Fibroblast of lung (primary cell): ENCODE measurements around the gene URI1. TPM values are rescaled to one million over a fixed set of nuclear protein-coding genes. Genes with fewer than 3 reads are reported as not detected.

ENCODE experiments used
- DNase-seq, 2 donors: peaks; one replicate each; pipeline versions ENCODE4 v3.0.0 to v3.0.0-alpha.2; 2010; ENCODE audit warnings: low read depth in 2 of 2
- H2AFZ ChIP-seq: 2 replicates; pipeline ENCODE4 v1.5.1; 2012; ENCODE audit warnings: low read length, control low read depth, inconsistent platforms
- H3K27ac ChIP-seq: 2 replicates; pipeline ENCODE4 v1.5.1; 2011; ENCODE audit warnings: low read length, control low read depth; ENCODE audit not compliant: insufficient read depth
- H3K27me3 ChIP-seq: 2 replicates; pipeline ENCODE4 v1.5.1; 2011; ENCODE audit warnings: mild to moderate bottlenecking, low read length; ENCODE audit not compliant: control insufficient read depth, insufficient read depth
- H3K36me3 ChIP-seq: 2 replicates; pipeline ENCODE4 v1.5.1; 2011; ENCODE audit warnings: low read length; ENCODE audit not compliant: control insufficient read depth, insufficient read depth
- H3K4me1 ChIP-seq: 2 replicates; pipeline ENCODE4 v1.5.1; 2011; ENCODE audit warnings: low read length; ENCODE audit not compliant: control insufficient read depth, insufficient read depth; ENCODE audit errors: extremely low read depth
- H3K4me2 ChIP-seq: 2 replicates; pipeline ENCODE4 v1.5.1; 2011; ENCODE audit warnings: low read length, control low read depth; ENCODE audit not compliant: insufficient read depth; ENCODE audit errors: extremely low read depth
- H3K4me3 ChIP-seq, 4 experiments: fragments of 200-600 bp in 1 of 4; sonication (generic) in 1 of 4; replicated peaks in 1 of 4; 2 replicates each; pipeline ENCODE4 v1.5.1; 2011 to 2016; ENCODE audit warnings: low read length in 4 of 4, low read depth in 3 of 4, mild to moderate bottlenecking in 3 of 4, control low read depth in 2 of 4, inconsistent platforms in 1 of 4, mixed read lengths in 1 of 4; ENCODE audit not compliant: insufficient read depth in 1 of 4; ENCODE audit errors: control extremely low read depth in 1 of 4
- H3K79me2 ChIP-seq: 2 replicates; pipeline ENCODE4 v1.5.1; 2012; ENCODE audit warnings: mild to moderate bottlenecking, low read length, inconsistent platforms; ENCODE audit not compliant: control insufficient read depth, insufficient read depth
- H3K9ac ChIP-seq: 2 replicates; pipeline ENCODE4 v1.5.1; 2011; ENCODE audit warnings: mild to moderate bottlenecking, low read length, control low read depth; ENCODE audit not compliant: insufficient read depth
- H3K9me3 ChIP-seq: 2 replicates; pipeline ENCODE4 v1.5.1; 2012; ENCODE audit warnings: low read depth, low read length; ENCODE audit not compliant: control insufficient read depth, insufficient read depth
- H4K20me1 ChIP-seq: 2 replicates; pipeline ENCODE4 v1.5.1; 2011; ENCODE audit warnings: low read length; ENCODE audit not compliant: control insufficient read depth, insufficient read depth; ENCODE audit errors: extremely low read depth
- CTCF ChIP-seq, 2 donors: IDR thresholded peaks in 1 of 2; conservative IDR thresholded peaks in 1 of 2; 1 replicate in 1 of 2; 2 replicates in 1 of 2; pipeline ENCODE4 v1.5.1; 2011 to 2012; ENCODE audit warnings: low read length in 2 of 2, control low read depth in 1 of 2, inconsistent platforms in 1 of 2, low read depth in 1 of 2, mild to moderate bottlenecking in 1 of 2
- EZH2 ChIP-seq: IDR thresholded peaks from 2 replicates; pipeline ENCODE4 v1.5.1; 2012; ENCODE audit warnings: low read length, control low read depth, mild to moderate bottlenecking; ENCODE audit errors: missing control alignments
- polyA plus RNA-seq, 2 donors: library from polyadenylated mRNA; depleted of rRNA in 1 of 2; stranded (reverse) in 1 of 2; unstranded in 1 of 2; fragments of >200 nt; gene quantifications; 2 replicates each; pipeline ENCODE4 v1.2.1, GENCODE V29; 2011 to 2012; ENCODE audit warnings: missing spikeins in 1 of 2
- total RNA-seq: library from RNA; depleted of rRNA; stranded (reverse); fragments of >200 nt; gene quantifications from 2 replicates; pipeline ENCODE4 v1.2.1, GENCODE V29; 2014

Gene URI1
- total and polyA plus RNA-seq, 2 donors (not counting 1 experiment from before 2014, with no cell fraction given), result 62.6 to 77.4 TPM

- H3K9me3 ChIP-seq, result no peaks in the 10 kb centered on the region
- H3K36me3 ChIP-seq, result no peaks in the 10 kb centered on the region
- no peak overlapping the region for H3K4me3 ChIP-seq
- no peaks in the 10 kb centered on the region for H4K20me1 ChIP-seq
- no peak for TF ChIP-seq EZH2
- TF ChIP-seq CTCF (conservative IDR thresholded peaks at IDR 0.05 in 1 of 2, IDR thresholded peaks at IDR 0.05 in 1 of 2; ENCODE audit: low read depth in 1 of 2, low read length in 2 of 2), result no peak
- no peaks in the 10 kb centered on the region for H3K4me1 ChIP-seq
- no peaks in the 10 kb centered on the region for H3K27me3 ChIP-seq
- H2AFZ ChIP-seq, result no peak overlapping the region
- H3K79me2 ChIP-seq, result no peaks in the 10 kb centered on the region
- H3K27ac ChIP-seq, result no peak overlapping the region
- DNase-seq, result no peak
- no peak overlapping the region for H3K4me2 ChIP-seq
- no peak overlapping the region for H3K9ac ChIP-seq
Measured at GRCh38 chr19:29918891-29919290, 23.1 kb upstream of the URI1 start.

GRCh38 chr19:29922972-29923371 is 19.1 kb upstream of the URI1 start:
- H3K27ac ChIP-seq, result no peak overlapping the region
- no peaks in the 10 kb centered on the region for H4K20me1 ChIP-seq
- no peak overlapping the region for H3K4me2 ChIP-seq
- H2AFZ ChIP-seq, result no peak overlapping the region
- no peak overlapping the region for H3K4me3 ChIP-seq
- no peaks in the 10 kb centered on the region for H3K36me3 ChIP-seq
- no peaks in the 10 kb centered on the region for H3K79me2 ChIP-seq
- no peaks in the 10 kb centered on the region for H3K27me3 ChIP-seq
- no peak for DNase-seq
- no peak overlapping the region for H3K9ac ChIP-seq
- H3K9me3 ChIP-seq, result no peaks in the 10 kb centered on the region
- TF ChIP-seq CTCF (conservative IDR thresholded peaks at IDR 0.05 in 1 of 2, IDR thresholded peaks at IDR 0.05 in 1 of 2; ENCODE audit: low read depth in 1 of 2, low read length in 2 of 2), result no peak
- TF ChIP-seq EZH2, result no peak
- H3K4me1 ChIP-seq, result no peaks in the 10 kb centered on the region

GRCh38 chr19:29923653-29924052 is 18.4 kb upstream of the URI1 start:
- Histone ChIP-seq H2AFZ (no peak overlapping the region), H3K4me3 (no peak overlapping the region), H3K27me3 (no peaks in the 10 kb centered on the region), H4K20me1 (no peaks in the 10 kb centered on the region), H3K9me3 (no peaks in the 10 kb centered on the region), H3K4me2 (no peak overlapping the region), H3K27ac (no peak overlapping the region), H3K79me2 (no peaks in the 10 kb centered on the region), H3K36me3 (no peaks in the 10 kb centered on the region), H3K4me1 (no peaks in the 10 kb centered on the region), H3K9ac (no peak overlapping the region)
- DNase-seq, result no peak
- TF ChIP-seq EZH2, result no peak
- no peak for TF ChIP-seq CTCF (conservative IDR thresholded peaks at IDR 0.05 in 1 of 2, IDR thresholded peaks at IDR 0.05 in 1 of 2; ENCODE audit: low read depth in 1 of 2, low read length in 2 of 2)
